Bronchial epithelial cell (primary cell): ENCODE results near the gene STAT6. TPM values are rescaled to one million over a fixed set of nuclear protein-coding genes. Genes with fewer than 3 reads are reported as not detected.

Source experiments
- DNase-seq: peaks from one replicate; pipeline ENCODE4 v3.0.0-alpha.2; 2010; ENCODE audit warnings: low read depth
- FAIRE-seq: peaks from 2 replicates; lab custom pipeline; 2011; peaks lifted over from hg19 to GRCh38; lab: Jason Lieb, UNC
- H3K27me3 ChIP-seq: 2 replicates; pipeline ENCODE4 v1.5.1; 2011; ENCODE audit warnings: low read length; ENCODE audit not compliant: control insufficient read depth, insufficient read depth
- H3K36me3 ChIP-seq: 2 replicates; pipeline ENCODE4 v1.5.1; 2011; ENCODE audit warnings: low read length; ENCODE audit not compliant: control insufficient read depth, insufficient read depth
- H3K4me3 ChIP-seq: 2 replicates; pipeline ENCODE4 v1.5.1; 2011; ENCODE audit warnings: mild to moderate bottlenecking, low read depth, low read length, control low read depth
- CTCF ChIP-seq: IDR thresholded peaks from 2 replicates; pipeline ENCODE4 v1.5.1; 2011; ENCODE audit warnings: mild to moderate bottlenecking, moderate library complexity, low read length, control low read depth, inconsistent platforms; ENCODE audit not compliant: insufficient read depth, severe bottlenecking
- total RNA-seq: library from RNA; depleted of rRNA; stranded (reverse); fragments of >200 nt; gene quantifications from 2 replicates; pipeline ENCODE4 v1.2.1, GENCODE V29; 2014

STAT6 gene
- total RNA-seq, 1 donor from 2014 or later = 30.8 TPM

GRCh38 chr12:57142121-57142520 lies 31.0 kb upstream of the STAT6 start:
- TF ChIP-seq CTCF = no peak
- H3K27me3 ChIP-seq = no peaks in the 10 kb centered on the region
- H3K4me3 ChIP-seq = no peak overlapping the region
- DNase-seq = no peak
- peak; percentile 52 for FAIRE-seq
- H3K36me3 ChIP-seq = peaks cover 40% of the 10 kb centered on the region

GRCh38 chr12:57141249-57141648 lies 30.1 kb upstream of the STAT6 start:
- no peak overlapping the region for H3K4me3 ChIP-seq
- DNase-seq (no peak), FAIRE-seq (no peak)
- no peak for TF ChIP-seq CTCF
- no peaks in the 10 kb centered on the region for H3K27me3 ChIP-seq
- H3K36me3 ChIP-seq = peaks cover 40% of the 10 kb centered on the region

- Histone ChIP-seq H3K36me3 (peaks cover 37% of the 10 kb centered on the region), H3K27me3 (no peaks in the 10 kb centered on the region), H3K4me3 (no peak overlapping the region)
- no peak for TF ChIP-seq CTCF
- peak; percentile 62 for FAIRE-seq
- DNase-seq = no peak
Observed at GRCh38 chr12:57139796-57140649, 28.9 kb upstream of the STAT6 start.

- H3K36me3 ChIP-seq = peaks cover 31% of the 10 kb centered on the region
- no peak for TF ChIP-seq CTCF
- H3K4me3 ChIP-seq = no peak overlapping the region
- no peak for FAIRE-seq
- no peak for DNase-seq
- no peaks in the 10 kb centered on the region for H3K27me3 ChIP-seq
Observed at GRCh38 chr12:57138526-57139272, 27.5 kb upstream of the STAT6 start.

GRCh38 chr12:57135527-57136326 lies 24.6 kb upstream of the STAT6 start:
- no peak for DNase-seq
- Histone ChIP-seq H3K4me3 (no peak overlapping the region), H3K36me3 (peaks cover 10% of the 10 kb centered on the region), H3K27me3 (no peaks in the 10 kb centered on the region)
- FAIRE-seq = no peak
- TF ChIP-seq CTCF = no peak
